Erythroblast (primary cell): ENCODE data around the gene ZNF280B.
"Not testable (repeated sequence)": the region's sequence is repeated elsewhere in the genome, so short reads cannot be mapped to it uniquely, and the experiment has no call there.

Source experiments
- GATA1 ChIP-seq: IDR thresholded peaks from 2 replicates; pipeline ENCODE4 v1.6.1; 2011; ENCODE audit warnings: low read depth, mild to moderate bottlenecking, control low read depth, low read length, moderate library complexity
- POLR2A ChIP-seq: IDR thresholded peaks from 2 replicates; pipeline ENCODE4 v1.6.1; 2011; ENCODE audit warnings: mild to moderate bottlenecking, low read length

GRCh38 chr22:22514431-22514830 is 5.9 kb upstream of the ZNF280B start:
- not testable (repeated sequence) for TF ChIP-seq POLR2A, GATA1
